HEK293T (cell line): ENCODE measurements around the gene ZNF746.

ENCODE experiments used
- ARNT ChIP-seq: fragments of 450-650 bp; IDR thresholded peaks from 2 replicates; pipeline ENCODE4 v1.6.1; 2017; ENCODE audit warnings: mild to moderate bottlenecking
- BHLHE40 ChIP-seq: fragments of 450-650 bp; IDR thresholded peaks from 2 replicates; pipeline ENCODE4 v1.6.1; 2016; ENCODE audit warnings: mild to moderate bottlenecking, moderate library complexity, borderline replicate concordance
- FOXA1 ChIP-seq: fragments of 450-650 bp; IDR thresholded peaks from 2 replicates; pipeline ENCODE4 v1.6.1; 2016; ENCODE audit warnings: mild to moderate bottlenecking
- FOXK2 ChIP-seq: fragments of 450-650 bp; IDR thresholded peaks from 2 replicates; pipeline ENCODE4 v1.6.1; 2016; ENCODE audit warnings: mild to moderate bottlenecking
- FOXM1 ChIP-seq: fragments of 450-650 bp; IDR thresholded peaks from 2 replicates; pipeline ENCODE4 v1.6.1; 2017; ENCODE audit warnings: mild to moderate bottlenecking, borderline replicate concordance
- HDGF ChIP-seq: fragments of 450-650 bp; IDR thresholded peaks from 2 replicates; pipeline ENCODE4 v1.6.1; 2017; ENCODE audit warnings: antibody characterized with exemption, borderline replicate concordance
- LEF1 ChIP-seq: fragments of 450-650 bp; IDR thresholded peaks from 2 replicates; pipeline ENCODE4 v1.6.1; 2017; ENCODE audit warnings: mild to moderate bottlenecking, borderline replicate concordance
- NFRKB ChIP-seq: fragments of 450-650 bp; IDR thresholded peaks from 2 replicates; pipeline ENCODE4 v1.6.1; 2016; ENCODE audit warnings: mild to moderate bottlenecking, moderate library complexity
- SP1 ChIP-seq: fragments of 450-650 bp; IDR thresholded peaks from 2 replicates; pipeline ENCODE4 v1.6.1; 2017
- SUZ12 ChIP-seq: fragments of 450-650 bp; IDR thresholded peaks from 2 replicates; pipeline ENCODE4 v1.6.1; 2016; ENCODE audit warnings: mild to moderate bottlenecking
- TARDBP ChIP-seq: fragments of 450-650 bp; IDR thresholded peaks from 2 replicates; pipeline ENCODE4 v1.6.1; 2016

GRCh38 chr7:149442924-149443323, 54.7 kb downstream of the ZNF746 start:
- TF ChIP-seq HDGF (no peak), SP1 (no peak), BHLHE40 (no peak), FOXM1 (no peak), ARNT (no peak), FOXK2 (no peak), NFRKB (no peak), SUZ12 (no peak), LEF1 (no peak), FOXA1 (no peak), TARDBP (no peak)
